Hepatocyte (in vitro differentiated cells): ENCODE measurements around the gene PPM1B.

Experiments used
- CTCF ChIP-seq: fragments of 200-600 bp; sonication (generic); IDR thresholded peaks from 2 replicates; pipeline ENCODE4 v1.5.1; 2016; ENCODE audit warnings: antibody characterized with exemption, mild to moderate bottlenecking; ENCODE audit not compliant: poor library complexity
- EZH2phosphoT487 ChIP-seq: fragments of 200-600 bp; sonication (generic); IDR thresholded peaks from one replicate; pipeline ENCODE4 v1.6.1; 2018; ENCODE audit warnings: antibody characterized with exemption, mild to moderate bottlenecking, low read depth, moderate library complexity; ENCODE audit not compliant: unreplicated experiment, severe bottlenecking

- TF ChIP-seq CTCF (no peak), EZH2phosphoT487 (no peak)
Measured at GRCh38 chr2:44178950-44179349, 10.3 kb downstream of the PPM1B start.
